ENCODE results near the gene MTA2.

The MTA2 gene

GRCh38 chr11:62612366-62613290, 11.0 kb upstream of the MTA2 start, which contains the start of the genes EML3 and ROM1:
Gene EML3, minus strand, starts transcription at chr11:62612775. Its CDS starts 318 bp downstream, at chr11:62612457.
Gene ROM1, plus strand, starts transcription at chr11:62613257. Its CDS starts 25 bp downstream, at chr11:62613282.
- peak in 54 of 56 donors; percentile 41 to 95 (median 80) for DNase-seq

GRCh38 chr11:62611705-62612365, 10.2 kb upstream of the MTA2 start:
- DNase-seq: peak in 25 of 56 donors; percentile 11 to 61 (median 30)

GRCh38 chr11:62610814-62611704, 9.4 kb upstream of the MTA2 start:
- DNase-seq: no peak

- no peak for DNase-seq
Observed at GRCh38 chr11:62610403-62610802, 8.7 kb upstream of the MTA2 start.

GRCh38 chr11:62608776-62609175, 7.1 kb upstream of the MTA2 start:
- no peak for DNase-seq

- DNase-seq: no peak
Observed at GRCh38 chr11:62607714-62608113, 6.0 kb upstream of the MTA2 start.

GRCh38 chr11:62605902-62606301, 4.2 kb upstream of the MTA2 start:
- no peak for DNase-seq

GRCh38 chr11:62605467-62605866, 3.8 kb upstream of the MTA2 start:
- no peak for DNase-seq

GRCh38 chr11:62604460-62605120, 2.9 kb upstream of the MTA2 start:
- peak in 2 of 56 donors; percentile 8 for DNase-seq

GRCh38 chr11:62603776-62604299, 2.2 kb upstream of the MTA2 start:
- DNase-seq: no peak

- DNase-seq: no peak
Observed at GRCh38 chr11:62603072-62603408, 1.4 kb upstream of the MTA2 start.

GRCh38 chr11:62602141-62603071, 741 bp upstream of the MTA2 start:
- peak in 47 of 56 donors; percentile 50 to 91 (median 75) for DNase-seq

GRCh38 chr11:62601122-62601371, 618 bp downstream of the MTA2 start:
- DNase-seq: peak in 7 of 56 donors; percentile 32 to 67 (median 46)

- no peak for DNase-seq
Observed at GRCh38 chr11:62600367-62601121, 1.1 kb downstream of the MTA2 start.

- no peak for DNase-seq
Observed at GRCh38 chr11:62599901-62600300, 1.8 kb downstream of the MTA2 start.

GRCh38 chr11:62599069-62599696, 2.5 kb downstream of the MTA2 start:
- DNase-seq: peak in 54 of 56 donors; percentile 40 to 96 (median 85)

- DNase-seq: no peak
Observed at GRCh38 chr11:62595124-62595523, 6.5 kb downstream of the MTA2 start.

GRCh38 chr11:62593434-62594044, 8.1 kb downstream of the MTA2 start:
- DNase-seq: peak in 45 of 56 donors; percentile 9 to 83 (median 54)

All from amygdala (tissue), 56 donors.